ENCODE results near the gene MRPL1. TPM values are rescaled to one million over a fixed set of nuclear protein-coding genes. Genes with fewer than 3 reads are reported as not detected.

Gene MRPL1
- total and polyA plus RNA-seq, 2 of the 13 experiments (the other 11 are each of a cell fraction or from before 2014, with no cell fraction given): 23.3 to 61.5 TPM

GRCh38 chr4:77921701-77922100, 59.1 kb downstream of the MRPL1 start (continued):
- no peak for TF ChIP-seq E2F2 (CRISPR knock-in tag; IDR thresholded peaks at IDR 0.05; ENCODE audit: borderline replicate concordance)
- TF ChIP-seq MTF2 (CRISPR knock-in tag; IDR thresholded peaks at IDR 0.05; ENCODE audit: borderline replicate concordance): no peak
- TF ChIP-seq MATR3 (CRISPR knock-in tag; IDR thresholded peaks at IDR 0.05): no peak
- no peak for TF ChIP-seq AHR (CRISPR knock-in tag; IDR thresholded peaks at IDR 0.05)
- TF ChIP-seq ZC3H4 (CRISPR knock-in tag; IDR thresholded peaks at IDR 0.05; ENCODE audit: borderline replicate concordance): no peak
- no peak for TF ChIP-seq ZNF788 (CRISPR knock-in tag; IDR thresholded peaks at IDR 0.05; ENCODE audit: borderline replicate concordance)
- no peak for TF ChIP-seq ZNF746 (CRISPR knock-in tag; IDR thresholded peaks at IDR 0.05)
- no peak for TF ChIP-seq HNRNPH1 (optimal IDR thresholded peaks at IDR 0.05; ENCODE audit: low read depth, low read length)
- TF ChIP-seq SMARCC2 (IDR thresholded peaks at IDR 0.05): no peak
- no peak for TF ChIP-seq ZNF720 (CRISPR knock-in tag; IDR thresholded peaks at IDR 0.05)
- no peak for TF ChIP-seq ZNF414 (CRISPR knock-in tag; IDR thresholded peaks at IDR 0.05)
- no peak for TF ChIP-seq ZMYM4 (CRISPR knock-in tag; IDR thresholded peaks at IDR 0.05)
- no peak for TF ChIP-seq SOX13 (IDR thresholded peaks at IDR 0.05)
- peak in 1 of 2 experiments; percentile 84; a peak in 1 of 4 replicates for TF ChIP-seq SOX13 (CRISPR knock-in tag; conservative IDR thresholded peaks at IDR 0.05 in 1 of 2, IDR thresholded peaks at IDR 0.05 in 1 of 2)
- no peak for TF ChIP-seq ADNP (CRISPR knock-in tag; IDR thresholded peaks at IDR 0.05)
- no peak for TF ChIP-seq XRCC5 (optimal IDR thresholded peaks at IDR 0.05; ENCODE audit: low read length)
- no peak for TF ChIP-seq ZFP91 (CRISPR knock-in tag; IDR thresholded peaks at IDR 0.05; ENCODE audit: borderline replicate concordance)
- TF ChIP-seq DPF2 (CRISPR knock-in tag; IDR thresholded peaks at IDR 0.05; ENCODE audit: borderline replicate concordance, low read depth): 0 out of 2 replicates have a peak, but pooled peaks have one; percentile 39
- TF ChIP-seq IRF9 (CRISPR knock-in tag; IDR thresholded peaks at IDR 0.05; ENCODE audit: borderline replicate concordance): no peak
- TF ChIP-seq PRDM15 (CRISPR knock-in tag; IDR thresholded peaks at IDR 0.05): no peak
- TF ChIP-seq TIGD3 (CRISPR knock-in tag; IDR thresholded peaks at IDR 0.05; ENCODE audit: borderline replicate concordance): no peak
